Stimulated activated CD8-positive, alpha-beta memory T cell treated with anti-CD3 and anti-CD28 coated beads, Interleukin-4, amount 100 ng/mL, for 48 hours (primary cell): ENCODE results near the gene FCN2.
A peak's percentile ranks its signal among the peaks of the same experiment; 100 is the strongest.

Experiments used
- DNase-seq: peaks from one replicate; pipeline ENCODE4 v3.0.0-alpha.2; 2020

Gene FCN2

DNA sequence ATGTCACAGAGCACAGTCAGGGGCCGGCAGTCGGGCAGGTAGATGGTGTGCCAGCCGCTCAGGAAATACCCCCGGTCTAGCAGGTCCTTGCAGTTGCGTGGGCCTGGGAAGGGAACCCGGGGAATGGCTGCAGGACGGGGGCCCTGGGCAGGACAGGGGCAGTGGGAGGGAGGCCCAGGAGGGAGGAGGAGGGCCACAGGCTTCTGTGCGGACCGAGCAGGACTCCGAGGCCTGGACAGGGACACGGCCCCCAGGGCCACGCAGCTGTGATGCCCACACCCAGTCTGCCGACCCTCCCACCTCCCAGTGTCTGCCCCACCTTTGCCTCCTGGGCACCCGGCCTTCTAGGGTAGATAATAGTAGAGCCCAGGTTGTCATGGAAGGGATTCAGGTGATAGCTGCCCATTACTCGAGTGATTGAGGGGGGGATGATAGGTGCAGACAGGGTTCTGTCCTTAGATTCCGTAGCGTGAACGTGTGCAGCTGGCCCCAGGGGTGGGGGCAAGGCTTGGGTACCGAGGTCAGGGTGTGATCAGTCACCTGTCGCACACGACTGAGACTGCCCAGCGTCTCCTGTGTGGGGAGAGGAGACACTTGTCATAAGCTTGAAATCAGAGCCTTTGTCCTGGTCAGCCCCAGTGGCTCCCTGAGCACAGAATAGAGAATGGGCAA, 32.6 kb downstream of the FCN2 start:
- DNase-seq = peak; percentile 1

DNA sequence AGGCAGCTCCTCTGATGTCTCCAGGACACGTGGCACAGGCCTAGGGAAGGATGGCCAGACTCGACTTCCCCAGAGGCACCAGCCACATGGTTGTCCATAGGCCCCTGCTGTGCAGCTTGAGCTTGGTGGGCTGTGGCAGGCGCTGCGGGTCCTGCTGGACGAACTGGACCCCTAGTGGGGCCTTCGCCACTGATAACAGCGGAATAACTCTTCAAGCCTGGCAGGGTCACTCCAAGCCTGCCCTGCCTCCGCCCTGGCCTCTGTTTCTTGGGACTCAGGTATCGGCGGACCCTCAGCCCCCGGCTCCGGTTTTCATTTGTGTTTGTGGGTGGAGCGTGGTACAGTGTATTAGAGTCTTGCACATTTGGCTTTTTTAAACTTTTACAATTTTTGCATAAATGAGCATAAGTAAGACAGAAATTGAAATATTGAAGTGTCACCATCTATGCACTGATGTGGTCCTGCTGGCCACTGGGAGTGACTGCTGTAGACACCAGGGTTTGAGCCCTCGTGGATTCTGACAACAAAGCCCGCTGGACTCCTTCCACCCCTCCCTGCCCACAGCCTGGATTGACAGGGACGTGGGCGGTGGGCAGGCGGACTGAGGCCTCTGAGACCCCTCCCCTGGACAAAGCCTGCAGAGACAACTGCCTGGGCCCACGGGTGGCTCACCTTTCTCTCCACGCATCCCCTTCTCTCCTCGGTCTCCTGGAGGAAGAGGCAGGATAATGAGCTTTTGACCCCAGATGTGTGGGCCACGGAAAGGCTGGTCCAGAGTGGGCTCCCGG, 33.3 kb downstream of the FCN2 start:
- DNase-seq = peak; percentile 12

DNA sequence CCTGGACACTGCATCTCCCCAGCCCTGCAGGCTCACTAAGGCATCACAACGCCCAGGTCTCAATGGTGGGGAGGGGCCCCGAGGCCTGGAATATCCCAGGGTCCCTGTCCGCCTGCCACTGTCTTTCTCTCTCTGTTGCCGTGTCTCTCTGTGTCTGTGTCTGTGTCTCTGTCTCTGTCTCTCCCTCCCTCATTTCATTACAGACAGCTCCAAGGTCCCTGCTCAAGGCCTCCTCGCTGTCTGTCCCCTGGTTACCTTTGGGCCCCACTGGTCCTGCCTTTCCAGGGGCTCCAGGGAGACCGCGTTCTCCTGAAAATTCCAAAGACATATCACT, 33.9 kb downstream of the FCN2 start:
- peak; percentile 0 for DNase-seq

DNA sequence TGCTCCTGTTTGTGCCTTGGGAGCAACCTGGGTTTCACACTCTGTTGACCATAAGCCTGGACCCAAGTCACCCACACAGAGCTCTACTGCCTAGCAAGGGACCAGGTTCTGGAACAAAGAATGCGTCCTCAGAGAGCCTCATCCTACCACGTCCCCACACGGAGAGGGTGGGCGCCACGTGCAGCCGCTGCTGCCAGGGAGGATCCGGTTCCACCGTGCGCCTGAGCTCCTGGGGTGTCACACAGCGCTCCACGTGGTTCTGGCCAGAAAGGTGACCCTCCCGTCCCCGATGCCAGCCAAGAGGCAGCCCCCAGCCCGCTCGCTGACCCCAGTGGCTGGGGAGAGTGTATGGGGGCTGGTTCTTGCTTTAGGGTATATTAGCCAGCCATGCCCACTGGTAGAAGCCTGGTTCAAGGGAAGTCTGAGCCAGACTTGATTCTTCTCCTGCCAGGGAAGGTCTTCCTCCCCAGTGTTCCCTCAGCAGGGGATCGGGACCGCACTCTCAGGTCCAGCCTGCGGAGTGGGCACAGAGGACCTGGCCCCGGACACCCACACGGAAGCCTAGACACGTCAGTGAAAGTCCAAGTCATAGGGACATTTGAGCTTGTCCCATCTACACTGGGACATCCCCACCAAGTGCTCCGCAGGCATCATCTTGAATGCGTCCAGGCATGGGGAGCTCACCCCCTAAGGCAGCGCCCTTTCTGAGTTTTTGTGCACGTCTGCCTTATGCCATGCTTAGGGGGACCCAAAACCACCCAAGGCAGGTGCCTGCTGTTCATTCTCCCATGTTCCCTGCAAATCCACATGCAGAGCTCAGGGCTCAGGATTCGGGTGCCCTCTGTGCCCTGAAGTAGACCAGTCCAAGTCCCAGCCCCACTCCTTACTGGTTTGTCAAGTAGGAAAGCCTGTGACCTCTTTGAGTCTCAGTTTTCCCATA, 34.7 kb downstream of the FCN2 start:
- peak; percentile 5 for DNase-seq

DNA sequence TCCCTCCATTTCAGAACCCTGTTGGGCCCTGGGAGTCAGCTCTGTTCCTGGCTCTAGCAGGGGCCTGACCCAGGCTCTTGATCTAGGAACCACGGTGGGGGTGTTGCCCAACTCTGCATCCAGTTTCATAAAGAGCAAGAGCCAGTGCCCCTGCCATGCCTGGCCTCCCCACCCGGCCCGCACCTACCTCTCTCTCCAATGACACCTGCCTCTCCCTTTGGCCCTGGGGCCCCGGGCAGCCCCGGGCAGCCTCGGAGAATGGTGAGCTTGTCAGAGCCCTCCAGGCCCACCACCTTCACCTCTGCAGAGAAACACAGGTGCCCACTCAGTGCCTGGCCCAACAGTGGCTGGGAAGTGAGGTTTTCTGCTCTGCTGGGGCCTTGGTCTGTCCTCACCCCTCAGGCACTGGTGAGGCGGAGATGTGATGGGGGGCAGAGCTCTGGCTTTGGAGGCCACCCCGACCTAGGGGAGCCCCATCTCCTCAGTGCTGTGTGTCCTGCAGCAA, 35.6 kb downstream of the FCN2 start:
- no peak for DNase-seq

DNA sequence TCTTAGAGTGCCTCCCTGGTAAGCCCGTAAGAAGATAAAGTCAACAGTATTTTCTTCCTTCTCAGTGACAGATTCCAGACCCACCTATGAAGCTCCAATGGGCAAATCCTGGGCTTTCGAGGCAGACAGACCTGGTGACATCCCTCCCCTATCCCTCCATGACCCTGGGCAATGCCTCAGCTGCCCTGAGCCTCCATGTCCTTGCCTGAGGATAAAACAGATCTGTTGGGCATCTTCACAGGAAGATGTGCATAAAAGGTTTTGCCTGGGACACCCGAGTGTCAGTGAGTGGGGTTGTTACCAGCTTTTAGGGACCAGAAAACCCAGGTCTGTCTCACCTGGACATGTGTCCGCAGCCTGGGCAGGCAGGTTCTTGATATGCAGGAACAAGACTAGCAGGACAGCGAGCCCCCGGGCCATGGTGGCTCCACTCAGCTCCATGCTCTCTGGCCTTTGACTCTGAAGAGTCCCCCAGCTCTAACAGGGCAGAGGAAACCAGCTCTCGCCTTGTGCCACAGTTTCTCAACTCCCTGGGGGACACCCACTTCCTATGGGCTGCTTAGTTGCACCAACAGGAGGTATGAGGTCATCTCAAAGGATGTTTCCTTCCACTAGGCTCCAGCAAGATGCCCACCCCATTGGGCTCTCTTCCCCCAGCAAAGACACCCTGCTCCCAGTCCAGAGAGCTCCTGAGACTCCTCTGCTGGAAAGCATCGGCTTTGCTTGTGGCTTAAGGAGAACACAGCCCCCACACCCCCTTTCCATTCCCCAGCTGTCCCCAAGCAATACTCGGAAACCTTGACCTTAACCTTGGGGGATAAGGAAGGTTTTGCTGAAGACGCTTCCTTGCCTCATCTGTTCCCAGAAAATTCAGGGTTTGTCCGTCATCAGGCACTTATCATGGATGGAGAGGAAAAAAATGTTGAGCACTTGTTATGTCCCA, 37.1 kb downstream of the FCN2 start, which contains the start of gene FCN1:
FCN1 (minus strand) TSS at position 482 of the 943 bp plus-strand sequence; CDS start at position 441, 41 bp downstream.
- DNase-seq = no peak

DNA sequence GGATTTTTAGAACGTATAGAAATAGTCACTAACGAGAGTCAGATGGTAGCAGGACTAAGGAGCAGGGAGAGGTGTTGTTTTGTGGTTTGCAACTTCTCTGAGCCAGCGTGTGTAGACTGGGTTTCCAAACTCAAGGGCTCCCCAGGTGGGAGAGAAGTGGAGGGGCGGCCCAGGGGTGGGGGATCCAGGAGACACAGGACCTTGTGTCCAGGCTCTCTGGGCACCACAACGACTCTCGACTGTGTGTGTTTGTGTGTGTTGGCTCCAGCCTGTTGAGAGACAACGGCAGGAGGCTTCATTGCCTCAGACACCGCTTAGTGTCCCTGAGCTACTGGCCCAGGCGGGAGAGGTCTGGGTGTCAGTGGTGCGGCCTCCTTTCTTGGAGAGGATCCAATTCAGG, 38.0 kb downstream of the FCN2 start:
- no peak for DNase-seq

DNA sequence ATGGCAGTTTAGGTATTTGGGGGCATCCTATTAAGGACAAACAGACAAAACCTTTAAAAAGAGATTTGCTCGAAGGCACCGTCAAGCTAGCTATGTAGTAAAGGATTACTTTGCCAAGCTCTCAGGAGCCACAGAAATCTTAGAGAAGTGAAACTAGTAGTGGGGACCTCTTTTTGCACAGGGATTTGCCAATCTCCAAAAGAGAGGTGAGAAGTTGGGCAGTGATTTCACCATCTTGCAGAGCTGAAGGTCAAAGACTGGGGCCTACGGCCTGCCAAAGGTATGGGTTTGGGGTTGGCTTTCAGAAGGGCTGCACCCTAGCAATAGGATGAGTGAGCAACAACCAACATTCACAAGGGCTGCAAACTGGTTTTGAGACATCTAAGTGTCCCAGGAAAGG, 38.7 kb downstream of the FCN2 start:
- no peak for DNase-seq

DNA sequence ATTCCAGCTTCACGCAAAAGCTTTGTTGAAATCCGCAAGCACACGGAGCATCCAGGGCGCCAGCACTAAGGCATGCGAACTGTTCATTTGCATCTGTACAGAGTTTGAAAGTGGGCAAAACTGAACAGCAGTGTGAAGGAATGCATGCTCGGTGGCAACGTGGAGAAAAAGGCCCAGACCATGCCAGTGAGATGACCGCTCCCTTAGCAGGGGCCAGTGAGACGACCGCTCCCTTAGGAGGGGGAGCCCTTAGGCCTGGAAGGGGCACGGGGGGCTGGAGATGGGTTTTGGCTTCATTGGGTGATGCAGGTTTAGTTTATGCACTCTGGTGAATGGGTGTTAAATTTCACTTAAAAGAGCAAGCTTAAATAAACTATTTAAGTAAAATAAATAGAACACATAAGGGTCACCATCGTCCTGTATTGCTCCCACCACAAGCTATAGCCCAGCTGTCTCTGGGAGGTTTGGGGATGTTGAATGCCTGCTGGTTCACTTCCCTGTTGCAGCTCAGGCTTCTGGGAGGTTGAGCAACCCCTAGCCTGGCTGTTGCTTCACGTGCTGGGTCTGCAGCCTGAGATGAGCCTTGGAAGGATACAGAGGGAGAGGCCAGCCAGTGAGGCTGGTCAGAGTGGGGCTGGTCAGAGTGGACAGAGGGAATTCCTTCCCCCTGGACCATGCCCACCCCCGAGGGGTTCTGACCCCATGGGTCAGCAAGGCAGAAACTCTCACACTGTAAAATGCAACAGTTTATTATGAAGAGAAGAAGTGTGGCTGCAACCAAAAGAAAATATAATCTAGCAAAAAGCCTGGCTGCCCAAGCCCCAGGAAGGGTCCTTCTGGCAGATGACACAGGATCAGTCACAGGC, 41.7 kb downstream of the FCN2 start:
- no peak for DNase-seq

DNA sequence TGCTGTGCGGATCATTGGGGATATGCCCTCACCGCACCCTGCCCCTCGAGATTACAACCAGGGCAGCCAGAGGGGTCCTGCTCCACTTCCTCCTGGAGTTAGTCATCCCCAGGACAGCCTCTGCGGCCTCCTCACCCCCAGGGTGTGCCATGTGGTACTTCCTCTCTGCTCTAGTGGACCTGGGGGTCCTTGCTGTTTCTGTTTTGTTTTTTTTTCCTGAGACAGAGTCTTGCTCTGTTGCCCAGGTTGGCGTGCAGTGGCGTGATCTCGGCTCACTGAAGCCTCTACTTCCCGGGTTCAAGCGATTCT, 42.3 kb downstream of the FCN2 start:
- DNase-seq = no peak

DNA sequence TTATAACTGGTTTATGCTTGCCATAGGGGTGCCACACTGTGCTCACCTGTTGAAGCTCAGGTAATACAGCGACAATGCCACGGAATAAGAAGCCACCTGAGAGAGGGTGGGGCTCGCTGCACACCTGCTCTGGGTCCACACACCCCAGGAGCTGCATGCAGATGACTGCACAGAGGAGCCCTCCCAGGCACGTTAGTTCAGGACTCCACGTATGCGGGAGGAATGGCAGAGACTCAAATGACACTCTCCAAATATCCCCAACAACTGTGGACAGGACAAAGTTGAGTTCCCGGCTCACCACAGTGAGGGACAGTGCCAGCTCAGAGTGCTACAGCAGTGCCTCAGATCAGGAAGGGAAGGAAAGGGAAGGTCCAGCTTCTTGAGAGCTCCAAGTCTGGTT, 42.9 kb downstream of the FCN2 start:
- no peak for DNase-seq

DNA sequence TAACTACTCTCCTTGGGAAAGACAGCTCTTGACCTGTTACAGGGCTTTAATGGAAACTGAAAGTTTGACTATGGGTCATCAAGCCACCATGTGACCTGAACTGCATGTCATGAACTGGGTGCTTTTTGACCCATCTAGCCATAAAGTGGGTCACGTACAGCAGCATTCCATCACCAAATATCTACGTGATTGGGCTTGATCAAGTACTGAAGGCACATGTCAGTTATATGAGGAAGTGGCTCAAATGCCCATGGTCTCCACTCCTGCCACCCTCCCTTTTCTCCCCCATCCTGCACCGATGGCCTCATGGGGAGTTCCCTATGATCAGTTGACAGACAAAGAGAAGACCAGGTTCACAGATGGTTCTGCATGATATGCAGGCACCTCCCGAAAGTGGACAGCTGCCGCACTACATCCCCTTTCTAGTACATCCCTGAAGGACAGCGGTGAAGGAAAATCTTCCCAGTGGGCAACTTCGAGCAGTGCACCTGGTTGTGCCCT, 44.5 kb downstream of the FCN2 start:
- no peak for DNase-seq

DNA sequence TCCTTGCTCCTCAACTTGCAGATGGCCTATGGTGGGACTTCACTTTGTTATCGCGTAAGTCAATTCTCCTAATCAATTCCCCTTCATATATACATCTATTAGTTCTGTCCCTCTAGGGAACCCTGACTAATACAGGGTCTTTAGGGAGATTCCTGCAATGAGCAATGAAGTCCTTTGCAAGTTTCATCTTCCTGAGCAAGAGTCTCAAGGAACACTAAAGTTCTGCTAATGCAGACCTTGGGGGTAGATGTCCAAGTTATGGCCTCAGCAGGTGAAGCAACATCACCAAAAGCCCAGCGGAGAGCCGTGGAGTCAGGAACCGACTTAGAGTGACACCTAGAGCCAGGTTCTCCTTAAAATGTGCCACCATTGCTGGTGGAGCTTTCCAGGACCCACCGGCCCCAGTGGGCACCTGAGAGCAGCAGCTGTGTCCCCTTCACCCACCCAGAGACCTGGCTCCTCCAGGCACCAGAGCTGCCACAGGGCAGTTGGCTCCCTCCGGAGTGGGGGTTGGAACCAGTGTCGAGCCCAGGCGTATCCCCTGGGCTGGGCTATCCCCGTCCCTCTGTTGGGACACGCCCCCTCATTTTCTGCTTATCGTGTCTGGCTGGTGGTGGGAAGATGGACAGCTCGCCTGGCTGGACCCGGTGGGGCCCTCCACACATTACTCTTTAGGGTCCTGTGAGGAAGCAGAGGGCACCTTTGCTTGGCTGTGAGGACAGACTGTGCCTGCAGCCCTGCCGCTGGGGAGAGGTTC, 48.0 kb downstream of the FCN2 start:
- DNase-seq = no peak

DNA sequence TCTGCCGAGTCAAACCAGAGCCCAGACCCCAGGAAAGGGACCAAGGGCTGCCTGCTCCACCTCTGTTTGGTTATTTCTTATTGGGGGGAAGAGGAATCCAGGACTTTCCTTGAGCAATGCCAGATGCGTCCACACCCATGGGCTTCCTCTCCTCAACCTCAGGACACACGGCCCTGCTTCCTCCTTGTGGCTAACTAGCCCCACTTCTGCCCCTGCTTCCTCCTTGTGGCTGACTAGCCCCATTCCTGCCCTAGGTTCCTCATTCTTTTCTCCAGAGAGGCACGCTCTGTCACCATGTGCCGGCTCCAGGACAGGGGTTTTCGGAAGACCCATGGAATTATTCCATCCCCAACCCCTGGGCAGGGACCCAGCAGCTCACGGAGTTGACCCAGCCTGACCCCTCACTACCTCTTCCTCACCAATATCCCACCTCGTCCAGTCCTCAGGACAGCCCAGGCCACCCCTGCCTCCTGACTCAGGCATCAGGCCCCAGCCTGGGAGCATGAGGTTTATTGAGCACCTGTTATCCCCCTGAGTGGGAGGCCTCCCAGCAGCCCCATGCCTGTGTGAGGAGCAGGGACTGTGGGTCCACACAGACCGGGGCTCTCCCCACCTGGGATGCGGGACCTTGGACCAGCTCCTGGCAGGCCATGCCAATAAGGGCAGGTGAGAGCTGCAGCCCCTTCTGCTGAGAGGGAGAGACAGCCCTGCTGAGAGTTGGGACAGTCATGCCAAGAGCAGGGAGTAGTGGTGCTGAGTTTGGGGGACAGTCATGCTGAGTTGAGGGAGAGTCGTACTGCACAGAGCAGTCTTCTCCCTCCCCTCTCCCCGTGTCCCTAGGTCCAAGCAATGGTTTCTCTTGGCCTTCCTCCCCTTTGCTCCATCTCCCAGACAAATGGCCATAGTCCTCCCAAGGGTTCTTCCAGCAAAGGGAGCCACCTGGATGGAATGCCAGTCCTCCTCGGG, 48.9 kb downstream of the FCN2 start:
- no peak for DNase-seq

DNA sequence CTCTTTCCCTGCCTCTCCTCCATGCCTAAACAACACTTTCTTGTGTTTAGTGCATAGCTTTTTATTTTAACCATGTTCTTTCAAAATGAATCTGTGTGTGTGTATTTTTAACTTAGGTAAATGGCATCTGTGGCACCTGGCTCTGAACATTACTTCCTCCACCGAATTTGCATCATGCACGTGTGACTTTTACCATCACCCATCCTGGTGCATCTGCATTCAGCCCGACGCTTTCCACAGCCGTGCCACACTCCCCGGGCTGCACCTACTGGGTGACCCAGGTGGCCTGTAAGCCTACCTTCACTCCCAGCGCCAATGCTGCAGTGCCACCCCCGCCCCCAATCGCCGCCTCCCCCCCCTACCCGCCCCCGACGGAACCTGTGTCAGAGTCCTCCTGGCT, 49.8 kb downstream of the FCN2 start:
- no peak for DNase-seq

DNA sequence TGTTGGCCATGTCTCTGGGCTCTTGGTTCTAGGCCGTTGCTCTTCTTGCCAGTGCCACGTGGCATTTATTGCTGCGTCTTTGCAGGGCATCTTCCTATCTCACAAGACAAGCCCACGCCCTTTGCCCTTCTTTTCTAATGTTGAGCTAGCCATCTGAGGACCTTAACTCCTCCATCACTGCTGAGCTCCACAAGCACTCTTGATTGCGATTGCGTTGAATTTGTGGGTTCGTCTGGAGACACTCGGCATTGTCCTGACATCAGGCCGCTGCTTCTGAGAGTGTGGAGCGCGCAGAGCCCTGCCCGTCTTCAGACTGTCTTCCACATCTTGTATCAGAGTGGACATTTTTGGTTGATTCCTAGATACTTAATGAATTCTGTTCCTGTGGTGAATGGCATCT, 51.6 kb downstream of the FCN2 start:
- no peak for DNase-seq

DNA sequence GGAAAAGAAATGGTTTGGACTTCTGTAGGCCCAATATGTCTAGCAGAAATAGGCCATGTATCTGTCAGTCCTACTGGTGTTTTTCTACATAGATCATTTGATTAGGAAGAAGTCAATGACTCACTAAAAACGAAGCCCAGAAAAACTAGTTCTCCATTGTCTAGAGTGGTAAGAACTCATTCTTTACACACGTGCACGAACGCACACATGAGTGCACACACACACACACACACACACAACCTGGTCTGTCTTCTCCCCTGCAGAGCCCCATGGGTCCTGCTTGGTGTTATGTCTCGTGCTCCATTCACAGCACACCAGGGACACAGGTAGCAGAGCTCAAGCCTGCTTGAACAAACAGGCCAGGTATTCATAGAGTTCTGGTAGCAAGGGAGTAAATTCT, 52.0 kb downstream of the FCN2 start:
- no peak for DNase-seq

DNA sequence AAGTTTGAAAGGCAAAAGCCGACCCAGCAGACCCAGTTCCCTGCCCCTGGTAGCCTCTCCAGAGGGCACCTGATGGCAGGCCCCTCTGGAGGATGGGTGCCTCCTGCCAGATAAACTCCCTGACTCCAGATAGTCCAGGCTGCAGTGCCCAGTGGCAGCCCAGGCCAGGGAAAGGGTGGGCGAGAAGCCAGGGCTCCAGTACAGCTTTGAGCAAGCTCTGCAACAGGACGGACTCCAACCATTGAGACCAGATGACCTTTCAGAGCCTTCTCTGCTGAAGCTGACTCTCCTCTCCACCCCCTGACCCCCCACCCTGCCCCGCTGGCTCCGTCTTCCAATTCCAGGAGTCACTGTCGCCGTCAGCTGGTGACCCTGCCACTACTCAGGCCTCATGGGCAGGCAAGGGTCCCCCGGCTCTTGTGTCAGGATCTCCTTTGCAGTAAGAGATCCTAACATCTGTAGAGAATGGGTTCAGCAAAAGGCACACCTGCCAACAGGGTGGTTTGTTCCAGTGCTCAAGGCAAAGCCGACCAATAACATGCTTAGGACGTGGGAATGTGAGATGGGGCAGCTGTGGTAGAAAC, 52.6 kb downstream of the FCN2 start:
- no peak for DNase-seq
